PC-3 (cell line): Measurements from ENCODE around the gene ALKAL2.

Source experiments
- CTCF ChIP-seq: fragments of 300-600 bp; sonication (generic); conservative IDR thresholded peaks from 2 replicates; pipeline ENCODE4 v1.5.1; 2017; ENCODE audit warnings: antibody characterized with exemption, low read depth, mild to moderate bottlenecking, low read length
- EZH2 ChIP-seq: fragments of 300-600 bp; sonication (generic); IDR thresholded peaks from one replicate; pipeline ENCODE4 v1.6.1; 2017; ENCODE audit warnings: antibody characterized with exemption, mild to moderate bottlenecking, low read length; ENCODE audit not compliant: unreplicated experiment

DNA sequence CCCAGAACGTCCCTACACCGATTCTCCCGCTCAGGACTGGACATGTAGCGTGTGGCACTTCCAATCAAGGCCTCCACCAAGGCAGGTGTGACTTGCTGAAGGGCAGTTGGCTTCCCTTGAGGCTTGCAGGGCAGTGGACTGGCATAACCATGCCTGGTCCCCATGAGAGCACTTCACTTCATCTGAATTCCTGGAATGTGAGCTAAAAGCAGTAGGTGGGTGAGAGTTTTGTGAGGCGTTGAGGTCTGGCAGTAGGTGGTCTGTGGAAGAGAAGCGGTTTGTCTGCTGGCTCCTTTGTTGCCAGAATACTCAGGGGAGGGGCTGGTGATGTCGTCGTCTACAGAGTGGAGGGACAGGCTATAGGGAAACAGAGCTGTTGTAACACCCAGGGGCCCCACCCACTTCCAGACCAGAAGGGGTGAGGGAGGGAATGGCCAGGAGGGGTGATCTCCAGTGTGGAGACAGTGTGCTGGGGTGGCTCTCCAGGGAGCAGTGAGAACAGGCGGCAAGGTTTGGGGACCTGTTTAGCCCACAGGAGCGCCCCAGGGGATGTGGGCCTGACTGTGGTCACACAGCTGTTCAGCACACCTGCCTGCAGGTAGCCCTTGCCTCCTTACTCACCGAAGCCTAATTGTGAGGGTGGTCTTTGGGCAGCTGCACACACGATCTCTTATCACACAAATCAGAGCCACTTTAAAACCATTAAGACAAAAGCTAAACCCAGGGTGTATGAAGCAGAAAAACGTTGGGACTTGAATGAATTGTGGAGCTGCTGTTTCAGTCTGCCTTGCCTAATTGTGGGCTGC is 21.5 kb upstream of the ALKAL2 start:
- TF ChIP-seq CTCF (no peak), EZH2 (no peak)
